Adrenal gland (tissue), 5 donors: ENCODE data around the gene SLC35G3.

ENCODE experiments used
- CTCF ChIP-seq, 6 experiments: fragments of 450-650 bp in 4 of 6; fragments of 200-600 bp in 2 of 6; sonication (generic) in 1 of 6; IDR thresholded peaks; 1 replicate in 5 of 6; 2 replicates in 1 of 6; pipeline versions ENCODE4 v1.5.1 to v1.8.0; 2016 to 2021; ENCODE audit warnings: antibody characterized with exemption in 6 of 6, mild to moderate bottlenecking in 2 of 6, moderate library complexity in 1 of 6
- POLR2A ChIP-seq, 2 donors: fragments of 450-650 bp; IDR thresholded peaks; one replicate each; pipeline ENCODE4 v1.6.1; 2017; ENCODE audit warnings: antibody characterized with exemption in 2 of 2, mild to moderate bottlenecking in 2 of 2, moderate library complexity in 1 of 2
- donor health status: DM: no; HTN: no; CAD: no.

- TF ChIP-seq CTCF (IDR thresholded peaks at IDR 0.05) (no peak), POLR2A (IDR thresholded peaks at IDR 0.05) (no peak)
These were observed 17.3 kb downstream of the SLC35G3 start for GRCh38 chr17:35176897-35177296.
